SK-N-SH (cell line): ENCODE results near the gene PTH2. TPM values are rescaled to one million over a fixed set of nuclear protein-coding genes. Genes with fewer than 3 reads are reported as not detected.
A peak's percentile ranks its signal among the peaks of the same experiment; 100 is the strongest.

Source experiments
- CTCF ChIA-PET: fragments of 300-600, 350-600 bp; formaldehyde crosslinking; extraction: SDS; loops from one replicate; lab custom pipeline; 2021; lab: Yijun Ruan, JAX
- POLR2A ChIA-PET: fragments of 350-600 bp; sonication (Branson Sonifier 250); formaldehyde crosslinking; extraction: SDS; loops from one replicate; lab custom pipeline; 2020; ENCODE audit warnings: antibody characterized with exemption, inconsistent platforms; lab: Yijun Ruan, JAX
- DNase-seq: peaks from one replicate; pipeline ENCODE4 v3.0.0; 2012
- H2AFZ ChIP-seq: fragments of 200-600 bp; sonication (generic); 2 replicates; pipeline ENCODE4 v1.8.1; 2016; ENCODE audit warnings: antibody characterized with exemption, mild to moderate bottlenecking, low read depth
- H3F3A ChIP-seq: fragments of 200-600 bp; sonication (generic); replicated peaks from 2 replicates; pipeline ENCODE3; 2016; ENCODE audit warnings: antibody characterized with exemption, mild to moderate bottlenecking; ENCODE audit not compliant: insufficient read depth
- H3K27ac ChIP-seq, 2 experiments: fragments of 200-500 bp in 1 of 2; fragments of 200-600 bp in 1 of 2; sonication (Bioruptor generic) in 1 of 2; sonication (generic), shearing (Covaris generic) in 1 of 2; 2 replicates each; pipeline versions ENCODE4 v1.5.1 to v1.6.1; 2014 to 2016; ENCODE audit warnings: low read depth in 2 of 2, inconsistent platforms in 1 of 2, low read length in 1 of 2, mild to moderate bottlenecking in 1 of 2, mixed read lengths in 1 of 2
- H3K27me3 ChIP-seq: fragments of 200-600 bp; sonication (generic), shearing (Covaris generic); 2 replicates; pipeline ENCODE4 v1.6.1; 2016; ENCODE audit warnings: mixed run types; ENCODE audit not compliant: insufficient read depth
- H3K36me3 ChIP-seq, 2 experiments: fragments of 200-500 bp in 1 of 2; fragments of 200-600 bp in 1 of 2; sonication (Bioruptor generic) in 1 of 2; sonication (generic) in 1 of 2; replicated peaks in 1 of 2; 2 replicates each; pipeline versions ENCODE3 to v1.5.1; 2014 to 2016; ENCODE audit warnings: low read length in 1 of 2, mild to moderate bottlenecking in 1 of 2; ENCODE audit not compliant: insufficient read depth in 2 of 2, control insufficient read depth in 1 of 2
- H3K4me1 ChIP-seq, 2 experiments: fragments of 200-500 bp in 1 of 2; fragments of 200-600 bp in 1 of 2; sonication (Bioruptor generic) in 1 of 2; sonication (generic), shearing (Covaris generic) in 1 of 2; 2 replicates each; pipeline versions ENCODE4 v1.5.1 to v1.6.1; 2014 to 2016; ENCODE audit warnings: low read depth in 1 of 2, low read length in 1 of 2, mixed run types in 1 of 2; ENCODE audit not compliant: insufficient read depth in 2 of 2, control insufficient read depth in 1 of 2
- H3K4me2 ChIP-seq: fragments of 200-600 bp; sonication (generic), shearing (Covaris generic); 2 replicates; pipeline ENCODE4 v1.6.1; 2017; ENCODE audit warnings: mixed run types
- H3K4me3 ChIP-seq, 2 experiments: fragments of 200-500 bp in 1 of 2; fragments of 200-600 bp in 1 of 2; sonication (Bioruptor generic) in 1 of 2; sonication (generic), shearing (Covaris generic) in 1 of 2; 2 replicates each; pipeline versions ENCODE4 v1.5.1 to v1.8.1; 2014 to 2016; ENCODE audit warnings: low read depth in 2 of 2, inconsistent platforms in 1 of 2, low read length in 1 of 2, mild to moderate bottlenecking in 1 of 2, mixed read lengths in 1 of 2, moderate library complexity in 1 of 2
- H3K79me2 ChIP-seq: fragments of 200-600 bp; sonication (generic); 2 replicates; pipeline ENCODE4 v1.8.1; 2017; ENCODE audit warnings: mild to moderate bottlenecking; ENCODE audit not compliant: insufficient read depth
- H3K9ac ChIP-seq: fragments of 200-600 bp; sonication (generic); 2 replicates; pipeline ENCODE4 v1.6.1; 2017; ENCODE audit warnings: mixed run types
- H3K9me2 ChIP-seq: fragments of 200-600 bp; sonication (generic); 2 replicates; pipeline ENCODE4 v1.6.1; 2017; ENCODE audit warnings: mixed run types
- H3K9me3 ChIP-seq: fragments of 200-600 bp; sonication (generic); 2 replicates; pipeline ENCODE4 v1.6.1; 2017; ENCODE audit warnings: mixed run types, mild to moderate bottlenecking, moderate library complexity
- H4K20me1 ChIP-seq: fragments of 200-600 bp; sonication (generic); 2 replicates; pipeline ENCODE4 v1.6.1; 2017; ENCODE audit warnings: mild to moderate bottlenecking, mixed run types; ENCODE audit not compliant: insufficient read depth
- CHD2 ChIP-seq: fragments of 150-350 bp; IDR thresholded peaks from 2 replicates; pipeline ENCODE4 v1.6.1; 2018; ENCODE audit warnings: low read length; ENCODE audit not compliant: partially characterized antibody
- CTCF ChIP-seq: fragments of 200-600 bp; sonication (generic); IDR thresholded peaks from 2 replicates; pipeline ENCODE4 v1.6.1; 2017; ENCODE audit warnings: antibody characterized with exemption, mild to moderate bottlenecking, moderate library complexity
- ELF1 ChIP-seq: IDR thresholded peaks from 2 replicates; pipeline ENCODE4 v1.4.0; 2012
- EP300 ChIP-seq, 2 experiments: IDR thresholded peaks; 2 replicates each; pipeline versions ENCODE4 v1.4.0 to v1.6.1; 2012; ENCODE audit warnings: borderline replicate concordance in 1 of 2, low read depth in 1 of 2, low read length in 1 of 2
- FOSL2 ChIP-seq: IDR thresholded peaks from 2 replicates; pipeline ENCODE4 v1.4.0; 2012; ENCODE audit warnings: low read depth, mild to moderate bottlenecking, moderate library complexity, borderline replicate concordance
- FOXJ3 ChIP-seq: sonication (generic); formaldehyde crosslinking; IDR thresholded peaks from 2 replicates; pipeline ENCODE4 v1.5.1; 2020; ENCODE audit warnings: mild to moderate bottlenecking, missing genetic modification reagents
- FOXM1 ChIP-seq: IDR thresholded peaks from 2 replicates; pipeline ENCODE4 v1.4.0; 2012; ENCODE audit warnings: low read depth, mild to moderate bottlenecking
- GABPA ChIP-seq: IDR thresholded peaks from 2 replicates; pipeline ENCODE4 v1.4.0; 2012; ENCODE audit warnings: low read depth, mild to moderate bottlenecking
- GATA2 ChIP-seq: sonication (generic); formaldehyde crosslinking; IDR thresholded peaks from 2 replicates; pipeline ENCODE4 v1.5.0; 2020; ENCODE audit warnings: mild to moderate bottlenecking, missing genetic modification reagents
- JUND ChIP-seq: IDR thresholded peaks from 2 replicates; pipeline ENCODE4 v1.4.0; 2012
- MAX ChIP-seq: IDR thresholded peaks from 2 replicates; pipeline ENCODE4 v1.4.0; 2012; ENCODE audit warnings: low read depth
- MEF2A ChIP-seq: IDR thresholded peaks from 2 replicates; pipeline ENCODE4 v1.4.0; 2012; ENCODE audit warnings: low read depth, borderline replicate concordance
- MXI1 ChIP-seq: IDR thresholded peaks from 2 replicates; pipeline ENCODE4 v1.6.1; 2012; ENCODE audit warnings: mild to moderate bottlenecking, low read depth, low read length, improper control_type of control experiment
- NFIC ChIP-seq: IDR thresholded peaks from 2 replicates; pipeline ENCODE4 v1.4.0; 2012; ENCODE audit warnings: borderline replicate concordance
- NRF1 ChIP-seq: IDR thresholded peaks from 2 replicates; pipeline ENCODE4 v1.6.1; 2012; ENCODE audit warnings: low read depth, mild to moderate bottlenecking, low read length
- RAD21 ChIP-seq: IDR thresholded peaks from 2 replicates; pipeline ENCODE4 v1.6.1; 2012; ENCODE audit warnings: mild to moderate bottlenecking, low read length
- RCOR1 ChIP-seq: fragments of 150-350 bp; IDR thresholded peaks from 2 replicates; pipeline ENCODE4 v1.6.1; 2017; ENCODE audit warnings: antibody characterized with exemption, low read length
- RFX5 ChIP-seq: IDR thresholded peaks from 2 replicates; pipeline ENCODE4 v1.6.1; 2012; ENCODE audit warnings: mild to moderate bottlenecking, improper control_type of control experiment, low read length
- SIN3A ChIP-seq: IDR thresholded peaks from 2 replicates; pipeline ENCODE4 v1.6.1; 2012; ENCODE audit warnings: low read depth, mild to moderate bottlenecking, low read length, moderate library complexity, borderline replicate concordance
- TAF1 ChIP-seq: IDR thresholded peaks from 2 replicates; pipeline ENCODE4 v1.6.1; 2012; ENCODE audit warnings: low read depth, mild to moderate bottlenecking, low read length, moderate library complexity, borderline replicate concordance
- TEAD4 ChIP-seq: IDR thresholded peaks from 2 replicates; pipeline ENCODE4 v1.4.0; 2012; ENCODE audit warnings: mild to moderate bottlenecking, borderline replicate concordance; ENCODE audit not compliant: insufficient read depth
- USF2 ChIP-seq: fragments of 150-350 bp; IDR thresholded peaks from 2 replicates; pipeline ENCODE4 v1.6.1; 2017; ENCODE audit warnings: antibody characterized with exemption, low read length, low read depth, borderline replicate concordance
- YY1 ChIP-seq: IDR thresholded peaks from 2 replicates; pipeline ENCODE4 v1.4.0; 2012; ENCODE audit warnings: low read depth, mild to moderate bottlenecking
- ZBTB33 ChIP-seq: IDR thresholded peaks from 2 replicates; pipeline ENCODE4 v1.4.0; 2012; ENCODE audit warnings: low read depth, borderline replicate concordance
- WGBS: methylation state at CpG from one replicate; pipeline ENCODE4 v1.1.6; 2017; ENCODE audit warnings: low lambda C conversion rate; 5-methylcytosine and 5-hydroxymethylcytosine counted together
- polyA plus RNA-seq, 3 experiments: library from polyadenylated mRNA; depleted of rRNA; stranded (reverse); fragments of >200 nt; gene quantifications; 2 replicates each; pipeline ENCODE4 v1.2.3, GENCODE V29; 2012

PTH2 gene
- polyA plus RNA-seq, 1 of the 3 experiments (the other 2 are of a cell fraction): not detected

- peak; percentile 24 for DNase-seq
- Histone ChIP-seq H3K9me2 (no peaks in the 10 kb centered on the region), H3K4me3 (no peak overlapping the region), H4K20me1 (no peaks in the 10 kb centered on the region), H3K9ac (no peak overlapping the region), H3K36me3 (no peaks in the 10 kb centered on the region), H3F3A (peaks cover 11% of the 10 kb centered on the region), H3K79me2 (peaks cover 14% of the 10 kb centered on the region), H3K4me1 (peaks cover 0 to 2% of the 10 kb centered on the region in 2 experiments; a peak in 1 of 4 replicates), H3K27me3 (no peaks in the 10 kb centered on the region), H2AFZ (no peak overlapping the region), H3K27ac (no peak overlapping the region), H3K9me3 (no peaks in the 10 kb centered on the region), H3K4me2 (no peak overlapping the region)
- TF ChIP-seq MAX (no peak), JUND (no peak), USF2 (no peak), EP300 (IDR thresholded peaks at IDR 0.05; ENCODE audit: borderline replicate concordance in 1 of 2, low read depth in 1 of 2, low read length in 1 of 2) (no peak), RFX5 (no peak), SIN3A (no peak), RAD21 (no peak), NRF1 (no peak), TEAD4 (no peak), GABPA (no peak), FOXM1 (no peak), FOSL2 (no peak)
- CTCF ChIA-PET: interaction anchor here (1.1 to 1.7 kb wide), 2 partner anchors 8 to 14 kb away, joined by 3 to 7 read pairs; partner anchors contain the start of genes FLT3LG and PIH1D1
- POLR2A ChIA-PET: no interaction called here
- WGBS: 92% methylated on average over 12 of the region's 12 CpGs
Observed at GRCh38 chr19:49459388-49459787, 36.1 kb upstream of the PTH2 start.

- DNase-seq: no peak
- WGBS: 98% methylated on average over 5 of the region's 5 CpGs
- H3K79me2 ChIP-seq: peaks cover 23% of the 10 kb centered on the region
- no peak overlapping the region for H3K9ac ChIP-seq
- H3K4me3 ChIP-seq: no peak overlapping the region
- H3F3A ChIP-seq: peaks cover 11% of the 10 kb centered on the region
- no peaks in the 10 kb centered on the region for H3K9me2 ChIP-seq
- POLR2A ChIA-PET: no interaction called here
- no peaks in the 10 kb centered on the region for H3K9me3 ChIP-seq
- H3K4me1 ChIP-seq: peaks cover 0 to 8% of the 10 kb centered on the region in 2 experiments; a peak in 1 of 4 replicates
- no peak overlapping the region for H2AFZ ChIP-seq
- no peaks in the 10 kb centered on the region for H4K20me1 ChIP-seq
- H3K36me3 ChIP-seq: no peaks in the 10 kb centered on the region
- H3K27me3 ChIP-seq: no peaks in the 10 kb centered on the region
- no peak overlapping the region for H3K4me2 ChIP-seq
- CTCF ChIA-PET: interaction anchor here (0.9 to 2.8 kb wide), 2 partner anchors 15 to 18 kb away, joined by 4 to 7 read pairs; no protein-coding TSS in a partner anchor
- no peak for TF ChIP-seq RCOR1
- no peak for TF ChIP-seq TAF1
- TF ChIP-seq USF2: no peak
- TF ChIP-seq FOXM1: no peak
- no peak for TF ChIP-seq ZBTB33
- no peak for TF ChIP-seq YY1
- TF ChIP-seq JUND: no peak
- TF ChIP-seq ELF1: no peak
- no peak for TF ChIP-seq GABPA
- TF ChIP-seq CHD2: no peak
- TF ChIP-seq MEF2A: no peak
- no peak for TF ChIP-seq GATA2 (CRISPR knock-in tag)
- no peak for TF ChIP-seq MXI1
- no peak for TF ChIP-seq NFIC
- no peak for TF ChIP-seq CTCF
- TF ChIP-seq FOXJ3 (CRISPR knock-in tag): no peak
- H3K27ac ChIP-seq: no peak overlapping the region; a peak in 1 of 4 replicates
Observed at GRCh38 chr19:49458567-49458903, 35.3 kb upstream of the PTH2 start.
